GM10248 (cell line): ENCODE results near the gene ATP11B.
"Not testable (repeated sequence)": the region's sequence is repeated elsewhere in the genome, so short reads cannot be mapped to it uniquely, and the experiment has no call there.

Experiments
- CTCF ChIA-PET: fragments of 300-600 bp; sonication (Branson Sonifier 250); formaldehyde crosslinking; extraction: SDS; loops from one replicate; lab custom pipeline; 2021; ENCODE audit warnings: antibody characterized with exemption; lab: Yijun Ruan, JAX
- POLR2A ChIA-PET: fragments of 350-650 bp; sonication (Branson Sonifier 250); formaldehyde crosslinking; extraction: SDS; loops from one replicate; lab custom pipeline; 2020; ENCODE audit warnings: antibody characterized with exemption; lab: Yijun Ruan, JAX
- DNase-seq: peaks from one replicate; pipeline ENCODE4 v3.0.0; 2012; ENCODE audit errors: extremely low spot score
- TF ChIP-seq, protein P1 (sequence below): IDR thresholded peaks from 2 replicates; pipeline ENCODE4 v1.5.1; 2012; ENCODE audit warnings: mild to moderate bottlenecking, low read depth; ENCODE audit errors: extremely low read depth, missing control alignments, control extremely low read depth

The ATP11B gene

DNA sequence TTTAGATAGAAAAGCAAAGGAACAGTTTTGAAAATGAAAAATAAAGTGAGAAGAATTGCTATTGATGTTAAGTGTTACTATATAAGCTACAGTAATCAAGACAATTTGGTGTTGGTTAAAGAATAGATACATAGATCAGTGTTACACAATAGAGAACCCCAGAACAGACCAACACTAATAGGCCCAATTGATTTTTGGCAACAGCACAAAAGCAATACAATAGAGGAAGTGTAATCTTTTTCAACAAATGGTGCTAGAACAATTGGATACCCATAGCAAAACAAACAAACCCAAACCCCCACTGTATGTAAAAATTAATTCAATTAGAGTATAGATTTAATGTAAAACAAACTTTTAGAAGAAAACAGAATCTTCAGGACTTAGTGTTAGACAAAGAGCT is 61.8 kb downstream of the ATP11B start:
- DNase-seq = no peak
- TF ChIP-seq, protein P1, sequence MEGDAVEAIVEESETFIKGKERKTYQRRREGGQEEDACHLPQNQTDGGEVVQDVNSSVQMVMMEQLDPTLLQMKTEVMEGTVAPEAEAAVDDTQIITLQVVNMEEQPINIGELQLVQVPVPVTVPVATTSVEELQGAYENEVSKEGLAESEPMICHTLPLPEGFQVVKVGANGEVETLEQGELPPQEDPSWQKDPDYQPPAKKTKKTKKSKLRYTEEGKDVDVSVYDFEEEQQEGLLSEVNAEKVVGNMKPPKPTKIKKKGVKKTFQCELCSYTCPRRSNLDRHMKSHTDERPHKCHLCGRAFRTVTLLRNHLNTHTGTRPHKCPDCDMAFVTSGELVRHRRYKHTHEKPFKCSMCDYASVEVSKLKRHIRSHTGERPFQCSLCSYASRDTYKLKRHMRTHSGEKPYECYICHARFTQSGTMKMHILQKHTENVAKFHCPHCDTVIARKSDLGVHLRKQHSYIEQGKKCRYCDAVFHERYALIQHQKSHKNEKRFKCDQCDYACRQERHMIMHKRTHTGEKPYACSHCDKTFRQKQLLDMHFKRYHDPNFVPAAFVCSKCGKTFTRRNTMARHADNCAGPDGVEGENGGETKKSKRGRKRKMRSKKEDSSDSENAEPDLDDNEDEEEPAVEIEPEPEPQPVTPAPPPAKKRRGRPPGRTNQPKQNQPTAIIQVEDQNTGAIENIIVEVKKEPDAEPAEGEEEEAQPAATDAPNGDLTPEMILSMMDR = no peak
- ChIA-PET POLR2A (no interaction called here), CTCF (interaction anchor here (0.9 to 1.6 kb wide), 2 partner anchors 12 to 18 kb away, joined by 4 to 6 read pairs; no protein-coding TSS in a partner anchor)

DNA sequence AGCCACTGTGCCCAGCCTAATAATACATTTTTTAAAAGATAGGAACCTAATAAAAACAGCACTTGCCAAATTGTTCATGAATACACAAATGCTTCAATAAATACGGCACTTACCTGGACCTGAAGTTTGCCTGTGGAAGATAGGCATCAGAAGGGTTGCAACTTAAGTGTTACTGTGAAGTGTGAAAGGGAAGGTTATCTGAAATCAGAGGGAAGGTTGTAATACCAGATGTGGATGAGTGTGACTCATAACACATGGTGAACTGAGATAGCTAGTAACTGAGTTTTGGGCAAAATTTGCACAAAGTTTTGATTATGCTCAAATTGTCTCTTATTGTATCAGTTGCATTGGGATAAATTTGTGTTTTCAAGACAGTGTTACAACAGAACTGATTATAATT is 68.0 kb downstream of the ATP11B start:
- no peak for DNase-seq
- TF ChIP-seq, protein P1 = no peak
- ChIA-PET CTCF (interaction anchor here (0.7 to 2.4 kb wide), 3 partner anchors 7 to 43 kb away, joined by 3 to 7 read pairs (median 5); no protein-coding TSS in a partner anchor), POLR2A (no interaction called here)

DNA sequence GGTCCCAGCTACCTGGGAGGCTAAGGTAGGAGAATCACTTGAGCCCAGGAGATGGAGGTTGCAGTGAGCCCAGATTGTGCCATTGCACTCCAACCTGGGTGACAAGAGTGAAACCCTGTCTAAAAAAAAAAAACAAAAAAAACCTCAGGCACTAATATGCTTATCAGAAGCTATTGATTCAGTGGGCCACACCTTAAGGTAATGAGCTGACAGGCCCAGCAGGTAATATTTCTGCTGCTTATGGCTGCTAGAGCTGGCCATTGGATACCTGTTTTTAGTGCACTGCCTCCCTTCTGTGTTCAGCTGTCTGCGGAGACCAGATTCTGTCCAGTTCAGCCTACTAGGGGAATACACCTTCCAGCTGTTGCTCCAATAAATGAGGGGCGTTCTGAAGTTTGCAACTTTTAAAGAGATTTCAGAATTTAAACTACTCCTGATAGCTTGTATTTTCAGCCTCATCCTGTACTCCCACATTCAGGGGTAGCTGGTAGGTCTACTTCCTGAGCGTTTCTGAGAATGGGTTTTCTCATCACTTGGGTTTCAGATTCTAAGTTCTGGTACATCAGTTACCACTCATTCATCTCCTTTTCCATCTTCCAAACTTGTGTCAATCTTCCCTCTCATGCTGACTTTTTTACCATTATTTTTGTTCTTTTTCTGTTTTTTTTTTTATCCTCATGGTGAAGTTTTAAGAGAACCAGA is 69.0 kb downstream of the ATP11B start:
- DNase-seq = no peak
- TF ChIP-seq, protein P1 = no peak
- ChIA-PET POLR2A (interaction anchor here (0.7 kb wide), 1 partner anchor 235 kb away, joined by 3 read pairs; no protein-coding TSS in a partner anchor), CTCF (interaction anchor here (0.7 to 2.4 kb wide), 5 partner anchors 8 to 148 kb away, joined by 3 to 7 read pairs (median 3); no protein-coding TSS in a partner anchor)

DNA sequence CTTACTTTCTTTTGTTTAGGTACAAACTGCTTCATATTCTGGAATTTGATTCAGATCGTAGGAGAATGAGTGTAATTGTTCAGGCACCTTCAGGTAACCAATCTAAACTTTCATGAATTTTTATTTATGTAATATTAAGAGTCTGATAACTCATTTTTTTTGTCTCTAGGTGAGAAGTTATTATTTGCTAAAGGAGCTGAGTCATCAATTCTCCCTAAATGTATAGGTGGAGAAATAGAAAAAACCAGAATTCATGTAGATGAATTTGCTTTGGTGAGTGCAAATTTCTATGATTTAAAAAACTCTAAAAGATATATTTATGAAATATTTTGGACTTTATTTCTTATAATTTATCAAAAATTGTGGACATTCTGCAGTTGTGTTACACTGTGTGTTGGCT is 75.8 kb downstream of the ATP11B start:
- POLR2A ChIA-PET = no interaction called here
- no peak for DNase-seq
- TF ChIP-seq, protein P1 = no peak
- CTCF ChIA-PET = no interaction called here

DNA sequence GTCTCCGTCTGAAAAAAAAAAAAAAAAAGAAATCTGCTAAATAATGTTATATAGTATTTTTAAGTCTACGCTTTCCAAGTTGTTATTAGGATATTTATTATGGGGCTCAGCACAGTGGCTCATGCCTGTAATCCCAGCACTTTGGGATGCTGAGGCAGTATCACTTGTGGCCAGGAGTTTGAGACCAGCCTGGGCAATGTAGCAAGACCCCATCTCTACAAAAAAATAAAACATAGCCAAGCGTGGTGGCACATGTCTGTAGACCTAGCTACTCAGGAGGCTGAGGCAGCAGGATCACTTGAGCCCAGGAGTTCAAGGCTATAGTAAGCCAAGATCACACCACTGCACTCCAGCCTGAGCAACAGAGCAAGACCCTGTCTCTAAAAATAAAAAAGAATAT is 77.6 kb downstream of the ATP11B start:
- CTCF ChIA-PET, DNase-seq, POLR2A ChIA-PET: not testable (repeated sequence)

DNA sequence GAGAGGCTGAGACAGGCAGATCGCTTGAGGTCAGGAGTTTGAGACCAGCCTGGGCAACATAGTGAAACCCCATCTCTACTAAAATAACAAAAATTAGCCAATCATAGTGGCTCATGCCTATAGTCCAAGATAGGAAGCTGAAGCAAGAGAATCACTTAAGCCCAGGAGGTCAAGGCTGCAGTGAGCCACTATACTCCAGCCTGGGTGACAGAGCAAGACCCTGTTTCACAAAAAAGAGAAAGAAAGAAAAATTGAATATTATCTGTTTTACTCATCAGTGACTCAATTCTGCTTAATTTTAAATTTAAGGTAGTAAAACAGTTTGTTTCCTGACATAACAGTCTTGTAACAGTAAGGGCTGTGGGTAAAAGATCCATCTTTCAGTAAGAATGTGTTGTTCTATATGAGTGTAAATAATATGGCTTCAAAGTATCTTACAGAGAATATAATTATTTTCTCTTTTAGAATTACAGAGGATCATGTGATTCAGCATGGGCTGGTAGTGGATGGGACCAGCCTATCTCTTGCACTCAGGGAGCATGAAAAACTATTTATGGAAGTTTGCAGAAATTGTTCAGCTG is 85.8 kb downstream of the ATP11B start:
- TF ChIP-seq, protein P1 = no peak
- ChIA-PET POLR2A (no interaction called here), CTCF (interaction anchor here (0.9 to 1.5 kb wide), 4 partner anchors 15 to 33 kb away, joined by 3 to 4 read pairs (median 3); no protein-coding TSS in a partner anchor)
- no peak for DNase-seq

DNA sequence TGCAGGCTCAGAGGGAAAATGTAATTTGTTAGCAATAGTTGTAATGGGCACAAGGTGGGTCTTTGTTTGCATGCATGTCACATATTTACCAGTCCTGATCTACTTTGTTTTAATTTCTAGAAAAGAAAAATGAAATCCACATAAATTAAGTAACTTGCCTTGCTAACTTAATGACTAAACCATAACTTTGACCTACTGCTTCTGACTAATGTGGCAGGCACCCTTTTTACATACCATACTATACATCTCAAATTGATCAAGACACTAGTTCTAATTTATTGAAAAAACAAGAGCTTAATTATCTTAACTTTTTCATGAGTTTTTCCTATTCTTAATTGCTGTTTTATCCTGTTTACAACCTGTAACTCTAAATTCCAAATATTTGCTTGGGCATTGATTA is 93.2 kb downstream of the ATP11B start:
- TF ChIP-seq, protein P1 = no peak
- ChIA-PET POLR2A (no interaction called here), CTCF (interaction anchor here (1.0 kb wide), 2 partner anchors 12 to 13 kb away, joined by 3 to 4 read pairs; no protein-coding TSS in a partner anchor)
- no peak for DNase-seq
